NCI-H1417 treated with DMSO at 0.1 percent for 48 hours (cell line): ENCODE measurements around the gene EMC6.

ENCODE experiments used
- DNase-seq: peaks from one replicate; lab custom pipeline; 2025; lab: John Stamatoyannopoulos, UW

The EMC6 gene

GRCh38 chr17:3668279-3669084 is at the start of gene EMC6, which contains the start of gene TAX1BP3:
TSS of gene EMC6 (plus strand) at chr17:3668812. CDS start at chr17:3669147, 335 bp downstream.
TSS of gene TAX1BP3 (minus strand) at chr17:3668578. CDS start at chr17:3668526, 52 bp downstream.
- peak; percentile 45 for DNase-seq

GRCh38 chr17:3621146-3621720 is 47.4 kb upstream of the EMC6 start:
- DNase-seq: no peak

DNA sequence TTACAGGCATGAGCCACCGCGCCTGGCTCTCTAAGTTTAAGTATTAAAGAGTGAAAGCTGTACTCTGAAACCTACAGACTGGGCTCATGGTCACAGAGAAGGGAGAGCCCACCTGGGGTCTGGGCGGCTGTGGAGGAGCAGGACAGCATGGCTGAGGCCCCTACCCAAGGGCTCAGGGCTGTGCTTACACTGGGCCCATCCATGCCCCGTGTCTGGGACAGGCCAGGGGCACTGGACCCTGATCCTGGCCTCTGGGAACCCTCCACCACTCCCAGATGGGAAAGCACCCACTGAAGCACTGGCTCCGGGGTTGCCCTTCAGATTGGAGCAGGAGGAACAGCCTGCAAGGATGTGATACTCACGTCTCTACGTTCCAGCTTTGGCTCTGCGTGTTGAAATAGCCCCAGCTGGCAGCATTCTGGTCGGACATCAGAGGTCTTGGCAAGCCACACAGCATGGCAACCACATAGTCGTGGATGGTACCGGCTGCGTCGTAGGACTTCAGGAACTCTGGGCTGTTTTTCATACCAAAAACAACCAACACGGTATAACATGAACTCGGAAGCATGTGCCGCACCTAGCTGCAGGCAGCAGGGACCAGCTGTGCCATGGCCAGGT is 45.5 kb upstream of the EMC6 start:
- DNase-seq: no peak

GRCh38 chr17:3626831-3627768 is 41.5 kb upstream of the EMC6 start:
- no peak for DNase-seq

DNA sequence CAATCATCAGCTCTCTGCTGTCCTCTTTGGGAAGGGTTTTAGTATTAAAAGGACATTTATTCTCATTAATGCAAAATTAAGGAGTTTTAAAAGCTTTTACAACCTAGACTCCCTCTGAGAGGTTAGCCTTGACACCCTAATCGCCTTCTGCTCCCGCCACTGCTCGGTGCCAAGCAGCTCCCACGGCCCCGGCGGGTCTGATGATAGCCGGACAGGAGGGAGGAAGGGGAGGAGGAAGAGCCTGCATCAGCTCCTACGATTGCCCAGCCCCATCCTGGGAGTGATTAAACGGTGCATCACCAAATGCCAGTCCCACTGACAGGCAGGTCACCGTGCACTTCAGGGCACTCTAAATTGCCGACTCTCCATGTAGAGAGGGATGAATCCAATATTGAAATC is 40.8 kb upstream of the EMC6 start:
- no peak for DNase-seq

DNA sequence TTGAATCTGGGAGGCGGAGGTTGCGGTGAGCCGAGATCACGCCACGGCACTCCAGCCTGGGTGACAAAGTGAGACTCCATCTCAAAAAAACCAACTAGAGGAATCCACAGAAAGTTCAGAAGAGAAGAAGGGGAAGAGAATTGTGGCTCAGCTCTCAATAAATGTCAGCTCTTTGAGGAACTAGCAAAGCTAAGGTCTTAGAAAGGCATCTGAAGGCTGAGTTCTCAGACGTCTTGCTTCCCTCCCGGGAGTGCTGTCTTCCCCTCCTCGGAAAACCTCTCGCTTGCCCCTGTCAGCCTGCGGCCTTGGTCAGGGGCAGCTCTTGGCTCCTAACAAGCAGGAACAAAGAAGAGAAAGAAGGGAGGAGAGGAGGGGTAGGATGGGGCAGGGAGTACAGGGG is 37.8 kb upstream of the EMC6 start:
- DNase-seq: no peak

DNA sequence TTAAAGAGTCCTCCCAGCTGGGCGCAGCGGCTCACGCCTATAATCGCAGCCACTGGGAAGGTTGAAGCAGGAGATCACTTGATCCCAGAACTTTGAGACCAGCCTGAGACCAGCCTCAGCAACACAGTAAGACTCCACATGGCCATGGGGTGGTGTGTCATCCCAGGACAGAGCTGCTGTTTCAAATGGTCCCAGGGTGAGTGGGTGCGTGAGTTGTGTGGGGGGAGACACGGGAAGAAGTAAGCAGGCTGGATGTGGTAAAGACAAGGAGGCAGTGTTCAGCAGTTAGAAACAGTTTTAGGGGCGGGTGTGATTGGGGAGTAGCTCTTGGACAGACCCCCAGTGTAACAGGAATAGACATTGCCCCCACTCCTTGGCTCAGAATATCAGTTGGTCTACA is 36.3 kb upstream of the EMC6 start:
- no peak for DNase-seq

DNA sequence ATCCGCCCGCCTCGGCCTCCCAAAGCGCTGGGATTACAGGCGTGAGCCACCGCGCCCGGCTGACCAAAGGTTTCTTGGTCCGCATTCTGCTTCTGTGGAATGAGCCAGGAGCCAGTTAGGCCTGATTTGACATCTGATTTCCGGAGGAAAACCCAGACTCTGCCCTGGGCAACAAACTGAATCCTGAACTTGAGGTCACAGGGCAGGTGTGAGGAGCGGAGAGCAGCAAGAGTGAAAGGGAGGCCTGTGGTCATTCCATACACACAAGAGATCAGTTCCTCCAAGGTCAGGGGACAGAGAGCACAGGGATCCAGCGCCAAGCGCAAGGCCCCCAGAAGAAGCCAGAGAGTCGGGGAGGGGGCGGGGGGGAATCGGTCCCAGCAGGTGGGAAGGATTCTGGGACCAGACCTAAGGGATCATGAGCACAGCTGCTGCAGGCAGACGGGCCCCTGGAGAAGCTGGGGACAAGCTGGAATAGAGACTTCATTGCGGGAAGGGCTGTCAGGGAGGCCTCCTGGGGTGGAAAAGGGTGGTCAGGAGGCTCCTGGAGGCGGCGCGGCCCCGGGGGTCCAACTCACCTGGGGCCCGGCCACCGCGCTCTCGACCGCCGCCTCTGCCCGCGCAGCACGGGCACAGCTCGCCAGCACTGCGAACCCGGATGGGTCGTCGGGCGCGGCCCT is 33.0 kb upstream of the EMC6 start:
- DNase-seq: no peak

- DNase-seq: peak; percentile 68
These were observed 32.3 kb upstream of the EMC6 start, which contains the start of the genes CTNS and SHPK for GRCh38 chr17:3636154-3636907. TSS of gene CTNS (plus strand) at chr17:3636760. CDS start at chr17:3640207, 3,447 bp downstream. TSS of gene SHPK (minus strand) at chr17:3636250. CDS start at chr17:3636219, 31 bp downstream.

DNA sequence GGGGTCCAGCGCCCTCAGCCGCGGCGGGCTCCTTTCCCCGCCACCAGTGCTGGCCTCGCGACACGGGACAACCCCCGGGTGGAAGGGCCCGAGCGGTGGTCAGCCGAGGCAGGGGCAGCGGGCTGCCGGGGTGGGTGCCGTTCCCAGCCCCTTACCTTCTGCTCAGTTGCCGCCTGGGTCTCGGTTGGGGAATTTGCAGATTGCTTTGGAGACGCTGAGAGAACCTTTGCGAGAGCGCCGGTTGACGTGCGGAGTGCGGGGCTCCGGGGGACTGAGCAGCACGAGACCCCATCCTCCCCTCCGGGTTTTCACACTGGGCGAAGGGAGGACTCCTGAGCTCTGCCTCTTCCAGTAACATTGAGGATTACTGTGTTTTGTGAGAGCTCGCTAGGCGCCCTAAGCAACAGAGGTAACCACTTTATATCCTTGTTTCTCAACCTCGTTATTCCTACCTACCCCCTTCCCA is 31.7 kb upstream of the EMC6 start:
- no peak for DNase-seq

GRCh38 chr17:3639981-3640596 is 28.5 kb upstream of the EMC6 start:
- no peak for DNase-seq

DNA sequence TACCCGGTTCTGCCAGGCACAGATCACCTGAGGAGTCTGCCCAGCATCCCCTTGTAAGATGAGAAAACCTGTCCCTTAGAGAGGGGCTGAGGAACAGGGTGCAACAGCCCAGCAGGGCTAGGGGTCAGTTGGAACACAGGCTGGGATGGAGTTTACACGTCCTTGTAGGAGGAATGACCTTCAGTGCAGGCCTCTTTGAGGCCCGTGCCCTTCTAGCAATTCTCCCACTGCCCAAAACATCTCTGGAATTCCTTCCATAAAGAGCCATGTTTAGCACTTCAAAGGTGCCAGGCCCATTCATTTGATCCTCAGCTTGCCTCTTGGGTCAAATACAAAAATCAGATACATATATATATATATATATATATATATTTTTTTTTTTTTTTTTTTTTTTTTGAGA is 27.6 kb upstream of the EMC6 start:
- DNase-seq: no peak

- DNase-seq: no peak
These were observed 26.7 kb upstream of the EMC6 start for GRCh38 chr17:3641717-3642486.

GRCh38 chr17:3643889-3644349 is 24.7 kb upstream of the EMC6 start:
- DNase-seq: no peak

GRCh38 chr17:3645310-3645709 is 23.3 kb upstream of the EMC6 start:
- DNase-seq: no peak

- no peak for DNase-seq
These were observed 21.4 kb upstream of the EMC6 start for GRCh38 chr17:3647251-3647650.

DNA sequence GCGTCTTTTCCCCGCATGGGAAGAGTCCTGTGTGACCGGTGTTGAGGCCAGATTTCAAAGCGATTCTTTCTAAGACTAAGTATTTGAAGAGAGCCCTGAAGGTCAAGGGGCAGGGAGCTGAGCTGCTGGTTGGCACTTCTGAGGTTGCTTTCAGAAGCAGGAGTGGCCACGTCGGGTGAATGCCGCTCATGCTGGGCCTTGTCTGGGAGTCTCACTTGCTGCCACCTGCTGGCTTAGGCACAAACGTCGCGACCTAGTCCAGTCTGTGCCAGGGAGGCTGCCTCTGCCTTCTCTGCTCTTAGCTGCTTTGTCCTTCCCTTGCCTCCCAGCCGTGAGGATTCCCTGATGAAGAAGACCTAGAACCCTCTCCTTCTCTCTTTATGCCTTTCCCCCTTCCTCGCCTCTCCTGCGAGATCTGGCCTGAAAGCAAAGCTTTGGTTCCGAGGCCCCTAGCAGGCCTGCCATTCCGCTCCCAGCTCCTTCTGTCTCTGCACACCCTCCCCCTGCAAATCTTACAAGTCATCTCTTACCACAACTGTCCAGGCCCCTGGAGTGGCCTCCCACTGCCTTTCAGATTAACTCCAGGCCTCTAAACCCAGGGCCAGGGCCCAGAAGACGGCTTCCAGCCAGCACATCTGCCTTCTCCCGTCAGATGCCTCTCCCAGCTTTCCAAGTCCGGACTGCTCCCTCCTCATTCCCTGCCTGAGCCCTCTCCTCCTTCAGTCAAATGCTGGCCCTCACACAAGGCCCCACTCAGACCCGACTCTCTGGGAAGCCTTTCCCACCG is 20.6 kb upstream of the EMC6 start:
- no peak for DNase-seq

- DNase-seq: no peak
These were observed 12.8 kb upstream of the EMC6 start for GRCh38 chr17:3655766-3656165.
